OCI-LY3 (cell line): ENCODE results near the gene TACR1.

Source experiments
- CTCF ChIP-seq: fragments of 200-600, 300-600 bp; sonication (generic); IDR thresholded peaks from 2 replicates; pipeline ENCODE4 v1.5.1; 2014; ENCODE audit warnings: antibody characterized with exemption, low read length, low read depth
- EZH2phosphoT487 ChIP-seq: fragments of 200-600 bp; shearing (Covaris generic); IDR thresholded peaks from 2 replicates; pipeline ENCODE4 v1.6.1; 2018; ENCODE audit warnings: antibody characterized with exemption, mixed run types, low read depth

GRCh38 chr2:75002007-75002406, 197.3 kb downstream of the TACR1 start:
- no peak for TF ChIP-seq CTCF
- TF ChIP-seq EZH2phosphoT487: no peak
